Hepatocyte (in vitro differentiated cells): ENCODE data around the gene RCC2. TPM values are rescaled to one million over a fixed set of nuclear protein-coding genes. Genes with fewer than 3 reads are reported as not detected.
A peak's percentile ranks its signal among the peaks of the same experiment; 100 is the strongest.

ENCODE experiments used
- DNase-seq: peaks from one replicate; pipeline ENCODE4 v3.0.0-alpha.2; 2016; ENCODE audit warnings: low spot score
- H2AFZ ChIP-seq: fragments of 200-600 bp; sonication (generic); 2 replicates; pipeline ENCODE4 v1.6.0; 2016; ENCODE audit warnings: antibody characterized with exemption, mild to moderate bottlenecking
- H3K27ac ChIP-seq: fragments of 200-600 bp; sonication (generic); 2 replicates; pipeline ENCODE4 v1.5.1; 2016; ENCODE audit warnings: mild to moderate bottlenecking
- H3K27me3 ChIP-seq: fragments of 200-600 bp; sonication (generic); 2 replicates; pipeline ENCODE4 v1.6.1; 2016
- H3K36me3 ChIP-seq: fragments of 200-600 bp; sonication (generic); replicated peaks from 2 replicates; pipeline ENCODE4 v1.5.1; 2016; ENCODE audit warnings: low read depth; ENCODE audit not compliant: insufficient read depth
- H3K4me1 ChIP-seq: fragments of 200-600 bp; sonication (generic); 2 replicates; pipeline ENCODE4 v1.5.1; 2016; ENCODE audit warnings: mild to moderate bottlenecking, moderate library complexity; ENCODE audit not compliant: insufficient read depth
- H3K4me2 ChIP-seq: fragments of 200-600 bp; sonication (generic); 2 replicates; pipeline ENCODE4 v1.6.0; 2016
- H3K4me3 ChIP-seq: fragments of 200-600 bp; sonication (generic); 2 replicates; pipeline ENCODE4 v1.5.1; 2016; ENCODE audit warnings: mild to moderate bottlenecking
- H3K79me2 ChIP-seq: fragments of 200-600 bp; sonication (generic); 2 replicates; pipeline ENCODE4 v1.6.0; 2017; ENCODE audit warnings: mild to moderate bottlenecking
- H3K9me2 ChIP-seq: fragments of 200-600 bp; sonication (generic); replicated peaks from 2 replicates; pipeline ENCODE4 v1.6.0; 2017; ENCODE audit warnings: mild to moderate bottlenecking; ENCODE audit not compliant: insufficient read depth
- H3K9me3 ChIP-seq: fragments of 200-600 bp; sonication (generic); 2 replicates; pipeline ENCODE4 v1.5.1; 2016; ENCODE audit warnings: low read depth, mild to moderate bottlenecking
- H4K20me1 ChIP-seq: fragments of 200-600 bp; sonication (generic); 2 replicates; pipeline ENCODE4 v1.6.0; 2016; ENCODE audit warnings: mild to moderate bottlenecking; ENCODE audit not compliant: insufficient read depth, poor library complexity, severe bottlenecking
- EZH2 ChIP-seq: fragments of 200-600 bp; sonication (generic); IDR thresholded peaks from 2 replicates; pipeline ENCODE4 v1.6.1; 2016; ENCODE audit warnings: antibody characterized with exemption, mild to moderate bottlenecking, borderline replicate concordance
- EZH2phosphoT487 ChIP-seq: fragments of 200-600 bp; sonication (generic); IDR thresholded peaks from one replicate; pipeline ENCODE4 v1.6.1; 2018; ENCODE audit warnings: antibody characterized with exemption, mild to moderate bottlenecking, low read depth, moderate library complexity; ENCODE audit not compliant: unreplicated experiment, severe bottlenecking
- WGBS: methylation state at CpG from one replicate; pipeline ENCODE4 v1.1.6; 2016; ENCODE audit warnings: low lambda C conversion rate; ENCODE audit errors: missing lambda C conversion rate; 5-methylcytosine and 5-hydroxymethylcytosine counted together
- polyA plus RNA-seq: library from polyadenylated mRNA; unstranded; fragments of >200 nt; fragmentation: Nextera tagmentation; extraction: Ambion mirVana; gene quantifications from 2 replicates; pipeline ENCODE4 v1.2.1, GENCODE V29; 2016
- total RNA-seq: library from RNA; depleted of rRNA; stranded (reverse); fragments of >200 nt; gene quantifications from 2 replicates; pipeline ENCODE4 v1.2.3, GENCODE V29; 2014
- TF ChIP-seq, protein P1 (sequence below): fragments of 200-600 bp; sonication (generic); IDR thresholded peaks from 2 replicates; pipeline ENCODE4 v1.5.1; 2016; ENCODE audit warnings: antibody characterized with exemption, mild to moderate bottlenecking; ENCODE audit not compliant: poor library complexity

RCC2 gene
- total and polyA plus RNA-seq, 2 experiments from 2014 or later: 22.5 to 56.9 TPM

DNA sequence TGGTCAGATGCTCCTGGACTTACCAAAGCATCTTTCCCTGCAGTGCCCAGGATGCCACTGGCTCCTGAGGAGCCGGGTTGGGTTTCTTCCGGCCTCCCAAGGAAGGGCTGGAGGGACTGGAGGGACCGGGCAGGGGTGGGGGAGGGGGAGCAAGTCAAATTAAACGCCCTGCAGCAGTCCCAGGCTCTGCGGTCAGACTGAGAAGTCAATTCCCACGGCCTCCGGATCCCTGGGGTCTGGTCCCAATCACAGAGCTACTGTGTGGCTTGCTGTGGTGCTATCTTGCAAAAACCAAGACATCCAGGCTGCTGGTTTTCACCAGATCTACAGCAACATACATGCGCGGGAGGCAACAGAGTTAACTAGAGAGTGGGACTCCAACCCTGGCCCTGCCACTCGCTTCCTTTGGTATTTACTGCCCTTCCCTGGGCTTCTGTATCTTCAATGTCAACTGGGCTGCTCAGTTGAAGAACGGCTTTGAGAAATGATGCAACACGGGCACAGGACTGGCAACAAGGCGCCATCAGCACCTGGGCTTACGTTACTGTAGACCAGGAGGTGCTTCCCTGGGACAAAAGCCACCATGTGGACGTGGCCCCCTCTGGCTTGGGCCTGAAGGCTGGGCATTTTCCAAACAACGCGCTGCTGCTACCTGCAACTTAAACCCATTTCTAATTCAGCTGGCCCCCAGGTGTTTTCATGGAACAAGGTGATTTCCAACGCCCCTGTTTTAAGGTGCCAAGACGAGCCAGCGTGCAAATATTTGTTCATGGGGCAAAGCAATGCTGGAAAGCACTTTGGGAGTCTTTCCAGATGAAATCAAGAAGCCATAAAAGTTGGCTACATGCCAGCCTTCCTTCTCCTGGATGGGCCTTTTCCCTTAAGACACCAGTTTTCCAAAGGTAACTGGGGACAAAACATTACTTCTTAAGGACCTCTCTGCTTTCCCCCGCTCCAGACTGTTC is 11.5 kb downstream of the RCC2 start:
- H4K20me1 ChIP-seq: peaks cover 50% of the 10 kb centered on the region
- H3K27me3 ChIP-seq: no peaks in the 10 kb centered on the region
- H3K4me2 ChIP-seq: no peak overlapping the region
- H3K4me3 ChIP-seq: no peak overlapping the region
- no peak overlapping the region for H2AFZ ChIP-seq
- no peaks in the 10 kb centered on the region for H3K36me3 ChIP-seq
- H3K9me3 ChIP-seq: no peaks in the 10 kb centered on the region
- no peaks in the 10 kb centered on the region for H3K4me1 ChIP-seq
- peaks cover 65% of the 10 kb centered on the region for H3K79me2 ChIP-seq
- 83% methylated on average over 19 of the region's 21 CpGs for WGBS
- no peaks in the 10 kb centered on the region for H3K9me2 ChIP-seq
- H3K27ac ChIP-seq: no peak overlapping the region
- TF ChIP-seq EZH2 (no peak), EZH2phosphoT487 (no peak)
- TF ChIP-seq, protein P1, sequence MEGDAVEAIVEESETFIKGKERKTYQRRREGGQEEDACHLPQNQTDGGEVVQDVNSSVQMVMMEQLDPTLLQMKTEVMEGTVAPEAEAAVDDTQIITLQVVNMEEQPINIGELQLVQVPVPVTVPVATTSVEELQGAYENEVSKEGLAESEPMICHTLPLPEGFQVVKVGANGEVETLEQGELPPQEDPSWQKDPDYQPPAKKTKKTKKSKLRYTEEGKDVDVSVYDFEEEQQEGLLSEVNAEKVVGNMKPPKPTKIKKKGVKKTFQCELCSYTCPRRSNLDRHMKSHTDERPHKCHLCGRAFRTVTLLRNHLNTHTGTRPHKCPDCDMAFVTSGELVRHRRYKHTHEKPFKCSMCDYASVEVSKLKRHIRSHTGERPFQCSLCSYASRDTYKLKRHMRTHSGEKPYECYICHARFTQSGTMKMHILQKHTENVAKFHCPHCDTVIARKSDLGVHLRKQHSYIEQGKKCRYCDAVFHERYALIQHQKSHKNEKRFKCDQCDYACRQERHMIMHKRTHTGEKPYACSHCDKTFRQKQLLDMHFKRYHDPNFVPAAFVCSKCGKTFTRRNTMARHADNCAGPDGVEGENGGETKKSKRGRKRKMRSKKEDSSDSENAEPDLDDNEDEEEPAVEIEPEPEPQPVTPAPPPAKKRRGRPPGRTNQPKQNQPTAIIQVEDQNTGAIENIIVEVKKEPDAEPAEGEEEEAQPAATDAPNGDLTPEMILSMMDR: no peak
- DNase-seq: no peak

GRCh38 chr1:17425806-17426600 is 13.5 kb downstream of the RCC2 start:
- Histone ChIP-seq H3K9me3 (no peaks in the 10 kb centered on the region), H3K9me2 (no peaks in the 10 kb centered on the region), H3K36me3 (no peaks in the 10 kb centered on the region), H4K20me1 (peaks cover 39% of the 10 kb centered on the region), H3K4me1 (no peaks in the 10 kb centered on the region), H3K4me3 (no peak overlapping the region), H3K27me3 (no peaks in the 10 kb centered on the region), H3K79me2 (peaks cover 46% of the 10 kb centered on the region), H2AFZ (no peak overlapping the region), H3K27ac (no peak overlapping the region), H3K4me2 (no peak overlapping the region)
- no peak for DNase-seq
- no peak for TF ChIP-seq EZH2phosphoT487
- TF ChIP-seq, protein P1: no peak
- TF ChIP-seq EZH2: no peak
- 94% methylated on average over 18 of the region's 18 CpGs for WGBS

- Histone ChIP-seq H3K9me2 (no peaks in the 10 kb centered on the region), H3K79me2 (peaks cover 27% of the 10 kb centered on the region), H3K4me2 (peak overlapping the region; percentile 48), H3K36me3 (no peaks in the 10 kb centered on the region), H3K27me3 (no peaks in the 10 kb centered on the region), H3K9me3 (no peaks in the 10 kb centered on the region), H3K4me1 (no peaks in the 10 kb centered on the region), H2AFZ (no peak overlapping the region), H4K20me1 (peaks cover 18% of the 10 kb centered on the region), H3K27ac (no peak overlapping the region), H3K4me3 (no peak overlapping the region)
- TF ChIP-seq EZH2 (no peak), EZH2phosphoT487 (no peak)
- TF ChIP-seq, protein P1: no peak
- WGBS: 63% methylated on average over 13 of the region's 13 CpGs
- DNase-seq: peak; percentile 51
Observed at GRCh38 chr1:17423781-17424245, 15.7 kb downstream of the RCC2 start.
